ENCODE measurements around the gene TM2D3. TPM values are rescaled to one million over a fixed set of nuclear protein-coding genes. Genes with fewer than 3 reads are reported as not detected.

Gene TM2D3
- total and polyA plus RNA-seq, 2 donors (not counting 1 experiment from before 2014, with no cell fraction given): 35.5 to 63.5 TPM

DNA sequence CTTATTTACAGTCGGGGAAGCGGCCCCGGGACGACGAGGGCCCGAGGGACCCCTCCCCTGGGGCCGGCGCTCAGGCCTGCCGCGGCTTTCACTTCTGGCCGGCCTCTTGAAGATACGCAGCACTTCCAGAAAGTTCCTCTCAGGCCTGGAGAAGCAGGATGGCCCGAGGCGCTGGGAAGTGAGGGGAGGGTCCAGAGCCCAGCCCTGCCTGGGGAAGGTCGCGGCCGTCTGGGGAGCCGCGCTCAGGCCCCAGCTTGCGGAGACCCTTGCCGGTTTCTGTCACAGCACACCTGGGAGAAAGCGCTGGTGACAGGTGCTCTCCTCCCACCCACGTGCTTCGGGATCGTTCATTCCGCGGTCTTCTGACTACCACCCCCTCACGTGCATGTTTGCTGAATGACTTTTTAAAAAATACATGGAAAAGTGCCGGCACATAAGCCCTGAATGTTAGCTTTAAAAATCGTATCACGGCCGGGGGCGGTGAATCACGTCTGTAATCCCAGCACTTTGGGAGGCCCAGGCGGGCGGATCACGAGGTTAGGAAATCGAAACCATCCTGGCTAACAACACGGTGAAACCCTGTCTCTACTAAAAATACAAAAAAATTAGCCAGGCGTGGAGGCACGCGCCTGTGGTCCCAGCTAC is 727 bp upstream of the TM2D3 start:
- Mint-ChIP-seq H3K27me3 (no peaks in the 10 kb centered on the region), H3K9me3 (ENCODE audit: insufficient read depth) (no peaks in the 10 kb centered on the region), H3K27ac (peak overlapping the region; percentile 98), H3K4me1 (peaks cover 33% of the 10 kb centered on the region), H3K4me3 (peak overlapping the region; percentile 93)
- Histone ChIP-seq H3K27ac (ENCODE audit: low read length in 2 of 2) (peak overlapping the region; percentile 94 to 98), H3K9me3 (ENCODE audit: control extremely low read depth in 1 of 3, control insufficient read depth in 2 of 3, insufficient read depth in 1 of 3, low read length in 2 of 3) (no peaks in the 10 kb centered on the region), H3K4me2 (replicated peaks; ENCODE audit: low read depth, low read length, poor library complexity, severe bottlenecking) (peak overlapping the region; percentile 93), H3K36me3 (replicated peaks in 1 of 2; ENCODE audit: control extremely low read depth in 1 of 2, control insufficient read depth in 1 of 2, extremely low read depth in 1 of 2, insufficient read depth in 2 of 2, low read length in 1 of 2) (peaks cover 0 to 26% of the 10 kb centered on the region in 2 experiments), H3K27me3 (replicated peaks in 1 of 4; ENCODE audit: control extremely low read depth in 1 of 4, control insufficient read depth in 3 of 4, insufficient read depth in 4 of 4, low read length in 3 of 4) (no peaks in the 10 kb centered on the region), H3K9ac (ENCODE audit: low read length) (peak overlapping the region; percentile 93), H3K4me3 (ENCODE audit: control extremely low read depth in 1 of 5, extremely low read depth in 1 of 5, insufficient read depth in 1 of 5, low read depth in 2 of 5, low read length in 4 of 5) (peak overlapping the region; percentile 67 to 94 (median 85)), H4K20me1 (ENCODE audit: control insufficient read depth, insufficient read depth, low read length, poor library complexity, severe bottlenecking) (peaks cover 13% of the 10 kb centered on the region), H2AFZ (ENCODE audit: insufficient read depth, low read depth, low read length, poor library complexity, severe bottlenecking) (peak overlapping the region; percentile 92), H3K79me2 (ENCODE audit: control insufficient read depth, insufficient read depth, low read length) (peaks cover 49% of the 10 kb centered on the region), H3K4me1 (ENCODE audit: control insufficient read depth in 2 of 2, insufficient read depth in 2 of 2, low read length in 2 of 2) (peaks cover 21 to 23% of the 10 kb centered on the region in 2 donors)
- DNase-seq: no peak
- TF ChIP-seq EZH2 (IDR thresholded peaks at IDR 0.05; ENCODE audit: borderline replicate concordance, insufficient read depth, low read depth, low read length, poor library complexity, severe bottlenecking) (no peak), CTCF (IDR thresholded peaks at IDR 0.05) (no peak)
- WGBS (ENCODE audit: insufficient coverage): 26% methylated on average over 33 of the region's 42 CpGs
- CTCF ChIA-PET: interaction anchor here (0.8 to 3.9 kb wide), 7 partner anchors 11 to 359 kb away, joined by 3 to 18 read pairs (median 6); partner anchors contain the start of gene SNRPA1
- POLR2A ChIA-PET: interaction anchor here (1.0 to 2.3 kb wide), 3 partner anchors 16 to 358 kb away, joined by 3 to 14 read pairs (median 5); partner anchors contain the start of genes SNRPA1 and TARS3
- ATAC-seq (ENCODE audit: low read depth): no peak
- intact Hi-C loops (cut with micrococcal nuclease): loop anchor here (1.0 to 5.0 kb wide), 5 partner anchors 12 to 736 kb away; partner anchors contain the start of genes LRRK1, SNRPA1 and TARS3

Data from B cell (primary cell).